Inflammatory macrophage treated with lipopolysaccharide for 1 hour (primary cell): ENCODE measurements around the gene CLCF1.
"Not testable (repeated sequence)": the region's sequence is repeated elsewhere in the genome, so short reads cannot be mapped to it uniquely, and the experiment has no call there.

Experiments used
- DNase-seq, 2 donors: peaks; one replicate each; pipeline ENCODE4 v3.0.0-alpha.2; 2020 to 2022

The CLCF1 gene

DNA sequence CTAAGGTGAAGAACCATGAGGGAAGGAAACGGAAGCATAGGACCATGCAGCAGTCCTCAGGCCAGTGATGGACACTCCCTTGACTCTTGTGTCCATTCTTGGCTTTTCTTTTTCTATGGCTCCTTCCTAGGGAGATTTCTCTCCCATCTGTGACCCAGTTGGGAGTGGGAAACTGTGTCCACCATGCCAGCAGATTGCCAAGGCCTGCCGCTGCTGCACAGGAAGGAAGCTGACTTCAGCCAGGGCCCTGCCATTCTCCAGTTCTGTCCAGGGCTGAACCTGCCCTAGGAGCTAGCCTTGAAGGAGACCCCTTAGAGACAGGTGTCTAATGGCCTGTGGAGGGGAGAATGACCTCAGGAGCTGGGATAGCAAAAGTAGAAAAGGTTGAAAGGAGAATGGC lies 52.7 kb downstream of the CLCF1 start:
- no peak for DNase-seq

DNA sequence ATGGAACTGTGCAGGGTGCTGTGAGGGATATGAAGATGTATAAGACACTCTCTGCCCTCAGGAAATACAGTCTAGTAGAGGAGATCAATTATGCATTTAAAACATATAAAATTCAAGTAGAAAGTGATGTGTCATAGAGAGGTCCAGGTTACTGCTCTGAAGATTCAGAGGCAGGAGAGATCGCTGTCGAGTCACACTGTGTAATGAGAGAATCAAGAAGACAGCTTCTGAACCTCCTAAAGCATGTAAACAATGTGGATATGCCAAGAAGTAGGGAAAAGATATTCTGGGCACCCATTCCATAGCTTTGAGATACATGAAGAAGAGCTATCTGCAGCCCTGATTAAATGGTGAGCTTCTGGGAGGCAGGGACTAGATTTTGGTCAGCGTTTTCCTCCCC lies 53.4 kb downstream of the CLCF1 start:
- no peak for DNase-seq

DNA sequence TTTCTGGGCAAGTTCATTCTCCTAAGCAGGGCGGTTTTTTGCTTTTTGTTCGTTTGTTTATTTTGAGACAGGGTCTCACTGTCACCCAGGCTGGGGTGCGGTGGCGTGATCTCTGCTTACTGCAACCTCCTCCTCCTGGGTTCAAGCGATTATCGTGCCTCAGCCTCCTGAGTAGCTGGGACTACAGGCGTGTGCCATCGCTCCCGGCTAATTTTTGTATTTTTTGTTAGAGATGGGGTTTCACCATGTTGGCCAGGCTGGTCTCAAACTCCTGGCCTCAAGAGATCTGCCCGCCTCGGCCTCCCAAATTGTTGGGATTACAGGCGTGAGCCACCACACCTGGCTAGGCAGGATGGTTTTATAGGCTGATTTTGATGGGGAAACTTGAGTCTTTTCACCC lies 54.5 kb downstream of the CLCF1 start:
- DNase-seq, result not testable (repeated sequence)

DNA sequence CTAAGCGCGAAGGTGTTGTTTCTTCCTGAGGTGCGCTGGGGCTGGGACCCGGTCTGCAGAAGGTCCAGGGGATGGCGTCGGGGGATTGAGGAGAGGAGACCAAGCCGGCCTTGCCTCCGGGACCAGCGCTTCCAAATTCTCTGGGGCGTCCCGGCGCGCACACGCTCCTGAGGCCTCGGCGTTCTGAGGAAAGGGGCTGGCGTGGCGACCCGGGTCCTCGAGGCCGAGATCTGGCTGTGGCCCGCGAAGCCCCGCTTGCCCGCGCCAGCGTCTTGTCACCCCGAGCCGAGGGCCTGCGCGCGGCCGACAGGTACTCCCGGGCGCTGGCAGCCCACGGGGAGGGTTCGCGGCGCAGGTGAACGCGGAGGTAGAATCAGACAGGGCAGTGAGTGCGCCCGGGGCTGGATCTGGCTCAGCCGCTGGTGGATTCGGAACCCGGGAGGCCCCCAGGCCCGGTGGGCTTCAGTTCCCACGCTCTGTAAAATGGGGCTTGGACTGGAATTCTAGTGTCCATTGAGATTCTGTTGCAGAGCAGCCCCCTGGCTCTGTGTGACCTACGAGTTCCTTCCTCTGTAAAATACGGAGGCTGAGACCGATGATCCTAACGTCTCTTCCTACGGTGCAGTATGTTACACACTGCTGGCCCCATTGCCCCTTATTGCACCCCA lies 55.4 kb downstream of the CLCF1 start:
- DNase-seq, result no peak

DNA sequence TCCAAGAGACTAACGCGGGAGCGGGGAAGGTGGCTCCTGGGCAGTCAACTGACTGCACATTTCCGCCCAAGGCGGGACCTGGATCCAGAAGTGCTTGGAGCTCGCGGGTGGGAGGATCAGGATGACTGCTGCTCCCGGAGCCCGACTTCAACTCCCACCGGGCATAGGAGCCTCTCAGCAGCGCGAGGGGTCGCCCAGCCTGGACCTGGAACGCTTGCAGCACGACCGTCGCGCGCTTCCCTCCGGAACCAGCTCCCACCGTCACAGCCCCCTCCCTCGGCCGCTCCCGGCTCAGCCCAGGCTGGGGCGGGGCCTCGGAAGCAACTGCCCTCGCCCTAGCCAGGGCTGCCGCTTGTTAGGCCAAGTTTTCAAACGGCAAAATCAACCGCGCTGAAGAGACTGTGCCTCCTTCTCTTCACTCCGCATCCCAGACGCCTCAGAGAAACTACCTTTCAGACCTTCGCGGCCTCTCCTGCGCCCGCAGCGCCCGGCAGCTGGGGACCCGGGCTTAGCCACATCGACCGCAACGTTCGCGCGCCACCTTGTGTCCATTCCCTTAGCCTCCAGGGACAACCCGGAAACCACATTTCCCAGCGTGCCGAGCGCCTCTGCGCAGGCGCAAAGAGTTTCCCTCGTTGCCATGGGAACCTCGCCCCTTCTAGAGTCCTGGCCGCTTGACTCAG lies 56.1 kb downstream of the CLCF1 start:
- DNase-seq, result peak; percentile 89 to 99

DNA sequence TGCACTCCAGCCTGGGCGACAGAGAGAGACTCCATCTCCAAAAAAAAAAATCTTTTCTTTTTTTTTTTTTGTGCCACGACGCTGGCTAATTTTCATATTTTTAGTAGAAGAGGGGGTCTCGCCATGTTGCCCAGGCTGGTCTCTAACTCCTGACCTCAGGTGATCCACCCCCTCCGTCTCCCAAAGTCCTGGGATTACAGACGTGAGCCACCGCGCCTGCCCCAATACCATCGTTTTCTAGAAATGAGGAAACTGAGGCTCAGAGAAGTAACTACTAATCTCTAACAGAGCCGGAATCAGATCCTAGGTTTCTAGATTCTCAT lies 56.6 kb downstream of the CLCF1 start:
- no peak for DNase-seq

DNA sequence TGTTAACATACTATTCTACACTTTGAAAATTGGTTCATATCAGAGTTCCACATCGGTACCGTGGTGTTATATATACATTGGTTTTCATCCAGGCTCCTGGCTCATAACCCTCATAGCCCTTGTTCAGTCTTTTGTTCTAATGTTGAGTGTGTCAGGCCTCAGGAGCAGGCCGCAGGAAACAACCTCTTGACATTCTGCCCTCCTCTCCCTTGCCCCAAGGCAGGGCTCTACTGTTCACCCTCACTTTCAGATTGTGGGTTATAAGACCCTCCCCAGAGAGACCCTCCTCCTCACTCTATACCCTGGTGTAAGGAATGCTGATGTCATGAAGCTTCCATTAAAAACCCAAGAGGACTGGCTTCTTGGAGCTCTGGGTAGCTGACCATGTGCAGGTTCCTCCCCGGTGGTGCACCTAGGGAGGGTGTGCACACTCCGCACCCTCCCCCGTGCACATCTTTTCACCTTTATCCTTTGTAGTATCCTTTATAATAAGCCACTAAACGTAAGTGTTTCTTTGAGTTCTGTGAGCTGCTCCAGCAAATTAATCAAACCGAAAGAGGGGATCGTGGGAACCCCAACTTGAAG lies 58.0 kb downstream of the CLCF1 start:
- no peak for DNase-seq

DNA sequence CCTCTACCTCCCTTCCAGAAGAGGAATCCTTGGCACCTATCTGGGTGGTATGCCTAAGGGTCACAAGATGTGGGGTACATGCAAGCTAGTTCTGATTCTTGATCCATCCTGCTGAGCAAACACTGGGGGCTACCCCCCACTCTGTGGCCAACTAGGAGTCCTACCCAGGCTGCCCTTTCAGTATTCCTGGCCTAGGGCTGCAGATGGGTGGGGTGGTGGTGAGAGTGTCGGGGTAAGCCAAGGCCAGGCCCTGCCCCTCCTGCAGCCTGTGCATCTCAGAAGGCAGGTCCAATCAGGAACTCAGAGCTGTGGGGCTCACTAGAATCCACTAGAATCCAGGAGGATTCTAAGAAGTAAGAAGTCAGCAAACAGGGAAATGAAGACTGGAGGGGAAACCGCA lies 59.2 kb downstream of the CLCF1 start:
- DNase-seq, result no peak
